ENCODE results near the gene RAB13.

The RAB13 gene

DNA sequence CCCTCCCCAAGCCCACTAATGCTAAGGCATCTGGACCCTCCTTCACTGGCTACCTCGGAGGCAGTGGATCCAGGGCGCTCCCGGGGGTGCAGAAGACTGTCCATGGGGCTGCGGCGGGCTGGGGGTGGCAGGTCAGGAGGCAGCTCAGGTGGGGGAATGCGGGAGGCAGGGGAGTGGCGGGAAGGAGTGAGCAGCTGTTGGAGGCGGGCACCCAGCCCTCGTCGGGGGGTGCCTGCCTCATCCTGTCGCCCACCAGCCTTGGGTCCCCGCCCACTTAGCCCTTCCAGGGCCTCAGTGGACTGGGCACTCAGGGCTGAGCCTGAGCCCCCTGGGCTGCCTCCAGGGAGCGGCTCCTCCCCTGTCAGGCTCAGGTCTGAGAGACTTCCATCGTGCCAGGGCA lies 52.7 kb downstream of the RAB13 start:
- no peak for DNase-seq

GRCh38 chr1:153932156-153933131 lies 53.7 kb downstream of the RAB13 start:
- no peak for DNase-seq
